Transverse colon (tissue), 4 donors: ENCODE data around the gene CDH13. TPM values are rescaled to one million over a fixed set of nuclear protein-coding genes. Genes with fewer than 3 reads are reported as not detected.

Source experiments
- DNase-seq: peaks from one replicate; pipeline ENCODE4 v3.0.0-alpha.2; 2019
- H3K27ac ChIP-seq, 4 donors: fragments of 200-600 bp; sonication (generic); 2 replicates each; pipeline ENCODE4 v1.5.1; 2016 to 2018; ENCODE audit warnings: inconsistent platforms in 4 of 4
- H3K27me3 ChIP-seq: fragments of 200-600 bp; sonication (generic); 2 replicates; pipeline ENCODE4 v1.5.1; 2017; ENCODE audit warnings: inconsistent platforms
- H3K36me3 ChIP-seq, 4 donors: fragments of 200-600 bp; sonication (generic); 2 replicates each; pipeline ENCODE4 v1.5.1; 2017 to 2019; ENCODE audit warnings: inconsistent platforms in 4 of 4
- H3K4me1 ChIP-seq, 4 donors: fragments of 200-600 bp; sonication (generic); 2 replicates each; pipeline ENCODE4 v1.5.1; 2017 to 2020; ENCODE audit warnings: inconsistent platforms in 4 of 4
- H3K4me3 ChIP-seq, 4 donors: fragments of 200-600 bp; sonication (generic); 1 replicate in 1 of 4; 2 replicates in 3 of 4; pipeline versions ENCODE4 v1.5.1 to v1.6.1; 2017 to 2019; ENCODE audit warnings: inconsistent platforms in 4 of 4
- H3K9me3 ChIP-seq, 2 donors: fragments of 200-600 bp; sonication (generic); 2 replicates each; pipeline ENCODE4 v1.5.1; 2017 to 2019; ENCODE audit warnings: inconsistent platforms in 2 of 2
- CTCF ChIP-seq, 5 experiments: fragments of 200-600 bp in 3 of 5; fragments of 450-650 bp in 2 of 5; sonication (generic) in 3 of 5; IDR thresholded peaks; 1 replicate in 2 of 5; 2 replicates in 3 of 5; pipeline ENCODE4 v1.5.1; 2016 to 2017; ENCODE audit warnings: antibody characterized with exemption in 5 of 5, inconsistent platforms in 3 of 5, mild to moderate bottlenecking in 2 of 5, moderate library complexity in 1 of 5
- EP300 ChIP-seq: sonication (generic); formaldehyde crosslinking; IDR thresholded peaks from one replicate; pipeline ENCODE4 v1.6.1; 2017; ENCODE audit warnings: antibody characterized with exemption, low read depth
- POLR2A ChIP-seq: fragments of 450-650 bp; IDR thresholded peaks from one replicate; pipeline ENCODE4 v1.6.1; 2016; ENCODE audit warnings: antibody characterized with exemption, mild to moderate bottlenecking, moderate library complexity
- POLR2AphosphoS5 ChIP-seq, 3 donors: sonication (generic); formaldehyde crosslinking; IDR thresholded peaks; one replicate each; pipeline ENCODE4 v1.6.1; 2016; ENCODE audit warnings: antibody characterized with exemption in 3 of 3
- WGBS, 2 donors: methylation state at CpG; one replicate each; pipeline ENCODE4 v1.1.5; 2018; ENCODE audit warnings: low coverage in 1 of 2; 5-methylcytosine and 5-hydroxymethylcytosine counted together
- in situ Hi-C, 4 donors: fragments of 200-750 bp; cut with MboI; loops; one replicate each; pipeline versions ENCODE4 v1.15.0 to v1.15.1; 2017; ENCODE audit warnings: low sequenced_read_pairs in 3 of 4, low pct_ligation_motif_present in 1 of 4, low pct_unique_long_range_greater_than_20kb in 1 of 4
- intact Hi-C: fragments of 100-400 bp; cut with DNase I; formaldehyde crosslinking; loops from one replicate; pipeline ENCODE4 v1.15.1; 2023; ENCODE audit warnings: low total_unique reads
- total RNA-seq, 4 donors: library from RNA; depleted of rRNA; stranded (reverse); fragments of >200 nt; gene quantifications; one replicate each; pipeline ENCODE4 v1.1.0, GENCODE V29; 2016

Gene CDH13
- total RNA-seq, 4 donors from 2014 or later, result 3.8 to 28.1 (median 5.8) TPM

DNA sequence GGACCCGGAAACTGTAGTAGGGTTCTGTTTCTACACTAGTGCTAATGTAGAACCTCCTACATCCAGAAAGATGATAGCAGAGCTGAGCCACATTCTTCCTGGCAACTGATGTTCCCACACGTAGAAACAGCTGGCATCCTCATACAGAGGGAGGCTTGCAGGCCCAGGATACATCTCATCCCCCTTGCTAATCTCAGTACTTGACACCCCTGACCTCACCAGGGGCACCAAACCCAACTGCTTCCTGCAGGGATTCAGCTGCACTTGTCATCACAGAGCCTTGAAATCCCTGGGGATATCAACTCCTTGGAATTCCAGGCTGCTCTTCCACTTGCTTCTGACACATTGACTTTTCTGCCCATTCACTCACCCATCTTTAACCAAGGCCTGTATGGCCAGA, 1105.8 kb downstream of the CDH13 start:
- H3K27ac ChIP-seq, result no peak overlapping the region
- no peaks in the 10 kb centered on the region for H3K27me3 ChIP-seq
- in situ Hi-C loops, result no loop called here
- TF ChIP-seq POLR2AphosphoS5 (IDR thresholded peaks at IDR 0.05), result no peak
- no peak for TF ChIP-seq EP300
- no peak for TF ChIP-seq POLR2A
- TF ChIP-seq CTCF (IDR thresholded peaks at IDR 0.05), result no peak
- no peaks in the 10 kb centered on the region for H3K4me1 ChIP-seq
- no peaks in the 10 kb centered on the region for H3K9me3 ChIP-seq
- 76% methylated on average over 2 of the region's 2 CpGs; no CpG with 5 or more reads in 1 of the 2 donors for WGBS, 2 donors
- no peaks in the 10 kb centered on the region for H3K36me3 ChIP-seq
- DNase-seq, result no peak
- intact Hi-C loops, result no loop called here
- H3K4me3 ChIP-seq, result no peak overlapping the region

- intact Hi-C loops (no loop called here), in situ Hi-C loops (no loop called here)
- Histone ChIP-seq H3K4me3 (no peak overlapping the region), H3K27ac (no peak overlapping the region), H3K27me3 (no peaks in the 10 kb centered on the region), H3K4me1 (no peaks in the 10 kb centered on the region), H3K9me3 (no peaks in the 10 kb centered on the region), H3K36me3 (no peaks in the 10 kb centered on the region)
- TF ChIP-seq CTCF (IDR thresholded peaks at IDR 0.05) (no peak), EP300 (no peak), POLR2A (no peak), POLR2AphosphoS5 (IDR thresholded peaks at IDR 0.05) (no peak)
- DNase-seq, result no peak
- WGBS, 2 donors, result 68 to 70% methylated on average over 2 to 9 of the region's 9 CpGs
Measured at GRCh38 chr16:83733301-83733700, 1106.5 kb downstream of the CDH13 start.

DNA sequence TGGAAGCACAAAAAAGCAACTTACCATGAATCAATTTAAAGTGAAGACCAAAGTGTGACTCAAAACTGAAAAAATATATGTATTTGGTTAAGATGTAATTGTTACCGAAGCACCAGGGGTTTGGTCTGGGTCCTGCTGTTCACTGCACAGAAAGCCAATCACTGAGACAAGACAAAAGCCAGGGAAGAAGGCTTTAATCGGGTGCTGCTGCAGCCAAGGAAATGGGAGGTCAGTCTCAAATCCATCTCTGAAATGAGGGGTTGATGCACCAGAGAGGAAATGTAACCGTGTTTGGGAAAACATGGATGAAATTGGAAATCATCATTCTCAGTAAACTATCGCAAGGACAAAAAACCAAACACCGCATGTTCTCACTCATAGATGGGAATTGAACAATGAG, 1107.4 kb downstream of the CDH13 start:
- no peaks in the 10 kb centered on the region for H3K27me3 ChIP-seq
- 50 to 73% methylated on average over 2 to 5 of the region's 5 CpGs for WGBS, 2 donors
- no peaks in the 10 kb centered on the region for H3K9me3 ChIP-seq
- no peaks in the 10 kb centered on the region for H3K36me3 ChIP-seq
- TF ChIP-seq POLR2A (no peak), POLR2AphosphoS5 (IDR thresholded peaks at IDR 0.05) (no peak), CTCF (IDR thresholded peaks at IDR 0.05) (no peak), EP300 (no peak)
- DNase-seq, result no peak
- H3K4me1 ChIP-seq, result no peaks in the 10 kb centered on the region
- no peak overlapping the region for H3K27ac ChIP-seq
- no peak overlapping the region for H3K4me3 ChIP-seq
- in situ Hi-C loops, result no loop called here
- intact Hi-C loops, result no loop called here

DNA sequence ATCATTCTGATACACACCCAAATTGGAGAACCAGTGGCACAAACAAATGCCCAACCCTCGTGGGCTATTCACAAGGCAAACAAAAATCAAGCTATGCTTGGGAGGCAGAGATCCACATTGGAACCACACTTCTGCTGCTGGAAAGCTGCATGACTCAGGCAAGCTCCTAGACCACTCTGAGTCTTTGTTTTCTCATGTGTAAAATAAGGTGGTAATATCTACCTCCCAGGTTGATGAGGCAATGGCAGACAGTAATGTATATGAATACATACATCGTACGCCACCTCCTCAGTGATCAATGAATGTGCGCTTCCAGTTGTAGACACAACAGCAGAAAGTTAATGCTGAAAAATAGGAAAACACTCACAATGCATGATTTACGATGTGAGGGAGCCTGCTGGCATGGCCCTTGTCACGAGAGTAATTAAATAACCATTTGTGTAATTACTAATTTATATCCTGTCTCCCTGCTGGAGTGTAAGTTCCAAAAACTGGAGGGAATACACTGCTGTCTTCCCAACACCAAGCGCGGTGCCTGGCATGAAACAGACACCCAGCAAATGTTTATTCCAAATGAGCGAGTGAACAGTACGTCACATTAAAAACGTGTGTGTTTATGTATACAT, 1111.1 kb downstream of the CDH13 start:
- H3K27ac ChIP-seq, result no peak overlapping the region
- H3K36me3 ChIP-seq, result no peaks in the 10 kb centered on the region
- no peak overlapping the region for H3K4me3 ChIP-seq
- H3K4me1 ChIP-seq, result no peaks in the 10 kb centered on the region
- in situ Hi-C loops (no loop called here), intact Hi-C loops (no loop called here)
- no peaks in the 10 kb centered on the region for H3K9me3 ChIP-seq
- no peak for TF ChIP-seq CTCF (IDR thresholded peaks at IDR 0.05)
- no peak for TF ChIP-seq EP300
- TF ChIP-seq POLR2A, result no peak
- TF ChIP-seq POLR2AphosphoS5 (IDR thresholded peaks at IDR 0.05), result no peak
- DNase-seq, result no peak
- H3K27me3 ChIP-seq, result no peaks in the 10 kb centered on the region
- 58 to 72% methylated on average over 8 to 11 of the region's 11 CpGs for WGBS, 2 donors
